H1 (cell line): ENCODE measurements around the gene P2RX7. TPM values are rescaled to one million over a fixed set of nuclear protein-coding genes. Genes with fewer than 3 reads are reported as not detected.

Source experiments
- CTCF ChIA-PET: fragments of 300-600 bp; sonication (Branson Sonifier 250); formaldehyde crosslinking; loops from one replicate; lab custom pipeline; 2021; ENCODE audit not compliant: partially characterized antibody; lab: Charles Lee
- POLR2A ChIA-PET: fragments of 300-600 bp; sonication (Branson Sonifier 250); formaldehyde crosslinking; loops from one replicate; lab custom pipeline; 2021; ENCODE audit warnings: inconsistent platforms; ENCODE audit not compliant: partially characterized antibody; lab: Charles Lee
- DNase-seq, 2 experiments: peaks; one replicate each; pipeline versions ENCODE4 v3.0.0 to v3.0.0-alpha.2; 2010 to 2022; ENCODE audit warnings: low spot score in 2 of 2, low read depth in 1 of 2, mixed read lengths in 1 of 2
- FAIRE-seq: peaks from 2 replicates; lab custom pipeline; 2011; peaks lifted over from hg19 to GRCh38; lab: Jason Lieb, UNC
- H2AFZ ChIP-seq: 2 replicates; pipeline ENCODE4 v1.8.1; 2012; ENCODE audit warnings: low read length, inconsistent platforms
- H2AK5ac ChIP-seq: 2 replicates; pipeline ENCODE4 v1.6.1; 2013; ENCODE audit warnings: low read depth, low read length
- H2BK120ac ChIP-seq: replicated peaks from 2 replicates; pipeline ENCODE3; 2013; ENCODE audit warnings: low read depth, low read length, inconsistent platforms
- H2BK12ac ChIP-seq: 2 replicates; pipeline ENCODE4 v1.6.1; 2013; ENCODE audit warnings: low read depth, low read length
- H2BK15ac ChIP-seq: 2 replicates; pipeline ENCODE4 v1.6.1; 2013; ENCODE audit warnings: low read length
- H2BK20ac ChIP-seq: 2 replicates; pipeline ENCODE4 v1.6.1; 2013; ENCODE audit warnings: low read length
- H2BK5ac ChIP-seq: 2 replicates; pipeline ENCODE4 v1.6.1; 2013; ENCODE audit warnings: low read depth, low read length
- H3K14ac ChIP-seq: 2 replicates; pipeline ENCODE4 v1.6.1; 2013; ENCODE audit warnings: inconsistent platforms; ENCODE audit not compliant: insufficient read length
- H3K18ac ChIP-seq: 2 replicates; pipeline ENCODE4 v1.6.1; 2013; ENCODE audit warnings: low read length; ENCODE audit errors: extremely low read depth
- H3K23ac ChIP-seq: 2 replicates; pipeline ENCODE4 v1.6.1; 2013; ENCODE audit warnings: inconsistent platforms; ENCODE audit not compliant: insufficient read length
- H3K23me2 ChIP-seq: 2 replicates; pipeline ENCODE4 v1.6.1; 2013; ENCODE audit warnings: low read depth, low read length
- H3K27ac ChIP-seq: 2 replicates; pipeline ENCODE4 v1.6.1; 2011; ENCODE audit warnings: low read depth, low read length, inconsistent platforms
- H3K27me3 ChIP-seq, 4 experiments: replicated peaks in 1 of 4; 1 replicate in 1 of 4; 2 replicates in 3 of 4; pipeline versions ENCODE4 v1.6.1 to v1.8.1; 2011 to 2013; ENCODE audit warnings: low read length in 3 of 4, mild to moderate bottlenecking in 3 of 4, inconsistent platforms in 2 of 4, mixed read lengths in 2 of 4, moderate library complexity in 1 of 4; ENCODE audit not compliant: control insufficient read depth in 3 of 4, insufficient read depth in 3 of 4; ENCODE audit errors: extremely low read depth in 1 of 4
- H3K36me3 ChIP-seq, 4 experiments: 2 replicates each; pipeline versions ENCODE4 v1.6.1 to v1.8.1; 2011 to 2013; ENCODE audit warnings: mild to moderate bottlenecking in 4 of 4, low read length in 3 of 4, moderate library complexity in 2 of 4, control low read depth in 1 of 4, inconsistent platforms in 1 of 4; ENCODE audit not compliant: insufficient read depth in 4 of 4, control insufficient read depth in 2 of 4
- H3K4ac ChIP-seq: replicated peaks from 2 replicates; pipeline ENCODE3; 2013; ENCODE audit warnings: low read length, low read depth, mixed read lengths, inconsistent platforms; ENCODE audit not compliant: insufficient read length
- H3K4me1 ChIP-seq, 4 experiments: replicated peaks in 1 of 4; 1 replicate in 1 of 4; 2 replicates in 3 of 4; pipeline versions ENCODE4 v1.6.1 to v1.8.1; 2011 to 2013; ENCODE audit warnings: low read length in 3 of 4, inconsistent platforms in 2 of 4, mixed read lengths in 1 of 4; ENCODE audit not compliant: insufficient read depth in 4 of 4, control insufficient read depth in 3 of 4
- H3K4me2 ChIP-seq, 2 experiments: 2 replicates each; pipeline versions ENCODE4 v1.6.1 to v1.8.1; 2011 to 2013; ENCODE audit warnings: low read depth in 2 of 2, low read length in 2 of 2, control low read depth in 1 of 2, inconsistent platforms in 1 of 2, mild to moderate bottlenecking in 1 of 2; ENCODE audit not compliant: insufficient read depth in 1 of 2
- H3K4me3 ChIP-seq, 4 experiments: fragments of 200-600, 300-600 bp in 1 of 4; sonication (generic), shearing (Covaris generic), sonication (Bioruptor Twin) in 1 of 4; 2 replicates each; pipeline versions ENCODE4 v1.5.1 to v1.8.1; 2011 to 2016; ENCODE audit warnings: low read length in 4 of 4, low read depth in 3 of 4, control low read depth in 2 of 4, inconsistent platforms in 2 of 4, mild to moderate bottlenecking in 2 of 4, mixed read lengths in 1 of 4, moderate library complexity in 1 of 4; ENCODE audit not compliant: insufficient read depth in 2 of 4; ENCODE audit errors: extremely low read depth in 1 of 4
- H3K56ac ChIP-seq: replicated peaks from 2 replicates; pipeline ENCODE3; 2013; ENCODE audit warnings: low read depth, mild to moderate bottlenecking, mixed read lengths, low read length, inconsistent platforms; ENCODE audit not compliant: insufficient read length
- H3K79me1 ChIP-seq: 2 replicates; pipeline ENCODE4 v1.6.1; 2013; ENCODE audit warnings: low read depth, low read length, control low read depth
- H3K79me2 ChIP-seq, 2 experiments: 2 replicates each; pipeline versions ENCODE4 v1.6.1 to v1.8.1; 2012 to 2013; ENCODE audit warnings: low read length in 2 of 2, mild to moderate bottlenecking in 2 of 2, inconsistent platforms in 1 of 2; ENCODE audit not compliant: insufficient read depth in 2 of 2, control insufficient read depth in 1 of 2
- H3K9ac ChIP-seq, 4 experiments: replicated peaks in 1 of 4; 1 replicate in 1 of 4; 2 replicates in 3 of 4; pipeline versions ENCODE4 v1.6.1 to v1.8.1; 2011 to 2013; ENCODE audit warnings: low read depth in 3 of 4, low read length in 3 of 4, control low read depth in 2 of 4, mild to moderate bottlenecking in 2 of 4, moderate library complexity in 2 of 4, inconsistent platforms in 1 of 4; ENCODE audit errors: extremely low read depth in 1 of 4
- H3K9me3 ChIP-seq, 2 experiments: 2 replicates each; pipeline versions ENCODE4 v1.6.1 to v1.8.1; 2012 to 2013; ENCODE audit warnings: mild to moderate bottlenecking in 2 of 2, moderate library complexity in 2 of 2, control low read depth in 1 of 2, inconsistent platforms in 1 of 2, low read depth in 1 of 2, low read length in 1 of 2, mixed read lengths in 1 of 2; ENCODE audit not compliant: insufficient read depth in 2 of 2
- H4K20me1 ChIP-seq, 2 experiments: replicated peaks in 1 of 2; 2 replicates each; pipeline versions ENCODE3 to v1.8.1; 2011 to 2013; ENCODE audit warnings: inconsistent platforms in 2 of 2, low read length in 2 of 2, mild to moderate bottlenecking in 1 of 2; ENCODE audit not compliant: insufficient read depth in 2 of 2, control insufficient read depth in 1 of 2
- H4K5ac ChIP-seq: 2 replicates; pipeline ENCODE4 v1.6.1; 2013; ENCODE audit warnings: low read length, low read depth, mixed read lengths, inconsistent platforms; ENCODE audit not compliant: insufficient read length
- H4K8ac ChIP-seq: 2 replicates; pipeline ENCODE4 v1.8.0; 2013; ENCODE audit warnings: mild to moderate bottlenecking, moderate library complexity, low read length, inconsistent platforms; ENCODE audit not compliant: insufficient read depth; ENCODE audit errors: extremely low read depth
- H4K91ac ChIP-seq: replicated peaks from 2 replicates; pipeline ENCODE3; 2013; ENCODE audit warnings: low read length, mixed read lengths, inconsistent platforms; ENCODE audit not compliant: insufficient read length
- CHD1 ChIP-seq: IDR thresholded peaks from 2 replicates; pipeline ENCODE4 v1.6.1; 2012; ENCODE audit warnings: low read depth, low read length, improper control_type of control experiment
- CREB1 ChIP-seq: IDR thresholded peaks from 2 replicates; pipeline ENCODE4 v1.6.1; 2012; ENCODE audit warnings: inconsistent platforms
- EGR1 ChIP-seq: IDR thresholded peaks from 2 replicates; pipeline ENCODE4 v1.6.1; 2011; ENCODE audit warnings: low read depth, low read length, borderline replicate concordance
- GTF2F1 ChIP-seq: IDR thresholded peaks from 2 replicates; pipeline ENCODE4 v1.6.1; 2012; ENCODE audit warnings: low read depth, low read length, improper control_type of control experiment, borderline replicate concordance
- HDAC2 ChIP-seq, 2 experiments: fragments of 300-600 bp in 1 of 2; sonication (generic) in 1 of 2; IDR thresholded peaks; 2 replicates each; pipeline ENCODE4 v1.6.1; 2011 to 2012; ENCODE audit warnings: low read depth in 2 of 2, low read length in 2 of 2, mild to moderate bottlenecking in 2 of 2, moderate library complexity in 2 of 2, borderline replicate concordance in 1 of 2, inconsistent platforms in 1 of 2
- HDAC6 ChIP-seq: IDR thresholded peaks from one replicate; pipeline ENCODE4 v1.7.1; 2012; ENCODE audit warnings: low read depth, mild to moderate bottlenecking, inconsistent platforms, low read length, moderate library complexity
- KDM4A ChIP-seq: IDR thresholded peaks from one replicate; pipeline ENCODE4 v1.7.1; 2012; ENCODE audit warnings: low read depth, mild to moderate bottlenecking, moderate library complexity, low read length, inconsistent platforms; ENCODE audit not compliant: severe bottlenecking
- MAFK ChIP-seq: IDR thresholded peaks from 2 replicates; pipeline ENCODE4 v1.6.1; 2012; ENCODE audit warnings: low read depth, mild to moderate bottlenecking, improper control_type of control experiment, low read length
- WGBS, 2 experiments: shearing (Covaris generic) in 1 of 2; methylation state at CpG; one replicate each; pipeline versions ENCODE4 v1.1.6 to v1.1.7; 2013 to 2015; ENCODE audit warnings: low lambda C conversion rate in 2 of 2, mixed read lengths in 2 of 2, inconsistent platforms in 1 of 2, low coverage in 1 of 2, missing lambda C conversion rate in 1 of 2; ENCODE audit not compliant: insufficient replicate concordance in 2 of 2, insufficient coverage in 1 of 2, insufficient read length in 1 of 2; ENCODE audit errors: extremely low coverage in 1 of 2, missing lambda C conversion rate in 1 of 2; 5-methylcytosine and 5-hydroxymethylcytosine counted together
- polyA plus RNA-seq, 7 experiments: library from polyadenylated mRNA; depleted of rRNA in 3 of 7; stranded (reverse) in 5 of 7; unstranded in 2 of 7; fragments of >200 nt in 5 of 7; fragments of 200-250 nt in 2 of 7; gene quantifications; 1 replicate in 5 of 7; 2 replicates in 1 of 7; 4 replicates in 1 of 7; pipeline versions ENCODE4 v1.2.1 to v1.2.3, GENCODE V29; 2011 to 2013; ENCODE audit warnings: missing spikeins in 2 of 7, mixed read lengths in 2 of 7
- total RNA-seq: library from RNA; stranded (reverse); fragmentation: NEBNext Ultra II Directional; extraction: Animal tissue kit (Norgen Biotek cat#: 25700); gene quantifications from 2 replicates; pipeline ENCODE4 v1.2.1, GENCODE V29; 2021
- TF ChIP-seq, protein P1 (sequence below): IDR thresholded peaks from 2 replicates; pipeline ENCODE4 v1.6.1; 2012; ENCODE audit warnings: inconsistent platforms

The P2RX7 gene
- total and polyA plus RNA-seq, 2 of the 8 experiments (the other 6 are each of a cell fraction or from before 2014, with no cell fraction given): 0.38 to 0.56 TPM

- no peaks in the 10 kb centered on the region for H3K9me3 ChIP-seq
- H3K27ac ChIP-seq: no peak overlapping the region
- no peak overlapping the region for H2BK15ac ChIP-seq
- H3K4me3 ChIP-seq: no peak overlapping the region
- no peak overlapping the region for H2BK12ac ChIP-seq
- TF ChIP-seq HDAC6 (no peak), CHD1 (no peak), HDAC2 (IDR thresholded peaks at IDR 0.05; ENCODE audit: borderline replicate concordance in 1 of 2, low read depth in 2 of 2, low read length in 2 of 2) (no peak), CREB1 (no peak), EGR1 (no peak), KDM4A (no peak), GTF2F1 (no peak), MAFK (no peak)
- TF ChIP-seq, protein P1, sequence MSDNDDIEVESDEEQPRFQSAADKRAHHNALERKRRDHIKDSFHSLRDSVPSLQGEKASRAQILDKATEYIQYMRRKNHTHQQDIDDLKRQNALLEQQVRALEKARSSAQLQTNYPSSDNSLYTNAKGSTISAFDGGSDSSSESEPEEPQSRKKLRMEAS: no peak
- H3K4me1 ChIP-seq: peaks cover 0 to 4% (median 0%) of the 10 kb centered on the region in 4 experiments; a peak in 3 of 7 replicates
- H2BK120ac ChIP-seq: no peak overlapping the region
- no peaks in the 10 kb centered on the region for H4K20me1 ChIP-seq
- H3K4ac ChIP-seq: no peak overlapping the region
- no peak overlapping the region for H4K8ac ChIP-seq
- no peak overlapping the region for H4K5ac ChIP-seq
- peaks cover 6% of the 10 kb centered on the region; the same call in 1 of the 2 replicates for H3K23me2 ChIP-seq
- ChIA-PET CTCF (interaction anchor here (1.1 to 1.7 kb wide), 2 partner anchors 25 to 154 kb away, joined by 4 to 6 read pairs; no protein-coding TSS in a partner anchor), POLR2A (interaction anchor here (2.0 kb wide), 1 partner anchor 9 kb away, joined by 12 read pairs; no protein-coding TSS in a partner anchor)
- H2BK20ac ChIP-seq: no peak overlapping the region
- no peak overlapping the region for H2AFZ ChIP-seq
- no peak overlapping the region for H3K14ac ChIP-seq
- H2BK5ac ChIP-seq: no peak overlapping the region
- H3K56ac ChIP-seq: no peak overlapping the region
- no peak overlapping the region for H4K91ac ChIP-seq
- H3K27me3 ChIP-seq: no peaks in the 10 kb centered on the region
- H3K9ac ChIP-seq: no peak overlapping the region
- FAIRE-seq (no peak), DNase-seq (no peak)
- H3K18ac ChIP-seq: no peak overlapping the region
- H3K4me2 ChIP-seq: no peak overlapping the region
- H3K79me2 ChIP-seq: no peaks in the 10 kb centered on the region
- no peak overlapping the region for H2AK5ac ChIP-seq
- no peaks in the 10 kb centered on the region for H3K79me1 ChIP-seq
- WGBS, 2 experiments: 88% methylated on average over 11 of the region's 14 CpGs; no CpG with 5 or more reads in 1 of the 2 experiments
- no peak overlapping the region for H3K23ac ChIP-seq
- H3K36me3 ChIP-seq: no peaks in the 10 kb centered on the region
These were observed 82.4 kb downstream of the P2RX7 start for GRCh38 chr12:121214855-121215745.
